ENCODE measurements around the gene IGFBP2.
A peak's percentile ranks its signal among the peaks of the same experiment; 100 is the strongest.
"Not testable (repeated sequence)": the region's sequence is repeated elsewhere in the genome, so short reads cannot be mapped to it uniquely, and the experiment has no call there.

The IGFBP2 gene, protein sequence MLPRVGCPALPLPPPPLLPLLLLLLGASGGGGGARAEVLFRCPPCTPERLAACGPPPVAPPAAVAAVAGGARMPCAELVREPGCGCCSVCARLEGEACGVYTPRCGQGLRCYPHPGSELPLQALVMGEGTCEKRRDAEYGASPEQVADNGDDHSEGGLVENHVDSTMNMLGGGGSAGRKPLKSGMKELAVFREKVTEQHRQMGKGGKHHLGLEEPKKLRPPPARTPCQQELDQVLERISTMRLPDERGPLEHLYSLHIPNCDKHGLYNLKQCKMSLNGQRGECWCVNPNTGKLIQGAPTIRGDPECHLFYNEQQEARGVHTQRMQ

DNA sequence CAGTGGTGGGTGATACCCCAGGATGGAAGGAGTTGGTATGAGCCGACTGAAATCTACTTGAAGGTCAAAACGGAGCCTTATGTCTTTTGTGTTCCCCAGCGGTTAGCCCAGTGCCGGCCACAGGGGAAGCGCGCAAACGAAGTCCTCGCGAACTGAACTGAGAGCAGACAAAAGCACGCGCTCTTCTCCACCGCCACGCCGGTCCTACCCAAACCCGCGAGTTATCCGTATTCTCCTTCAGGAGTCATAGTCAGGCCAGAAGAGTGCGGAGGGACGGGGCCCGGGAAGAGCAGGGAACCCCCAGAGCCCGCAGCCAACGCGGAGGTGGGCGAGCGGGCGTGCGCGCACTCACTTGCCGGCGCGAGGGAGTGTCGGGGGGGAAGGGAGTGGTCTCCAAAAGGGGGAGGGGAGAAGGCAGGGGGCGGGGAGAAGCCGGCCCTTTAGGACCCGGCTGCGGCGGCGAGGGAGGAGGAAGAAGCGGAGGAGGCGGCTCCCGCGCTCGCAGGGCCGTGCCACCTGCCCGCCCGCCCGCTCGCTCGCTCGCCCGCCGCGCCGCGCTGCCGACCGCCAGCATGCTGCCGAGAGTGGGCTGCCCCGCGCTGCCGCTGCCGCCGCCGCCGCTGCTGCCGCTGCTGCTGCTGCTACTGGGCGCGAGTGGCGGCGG lies at the start of gene IGFBP2:
Gene IGFBP2 (plus strand): TSS at position 469 of the 664 bp plus-strand sequence. CDS start 104 bp downstream, at position 573.
- no peak for DNase-seq

DNA sequence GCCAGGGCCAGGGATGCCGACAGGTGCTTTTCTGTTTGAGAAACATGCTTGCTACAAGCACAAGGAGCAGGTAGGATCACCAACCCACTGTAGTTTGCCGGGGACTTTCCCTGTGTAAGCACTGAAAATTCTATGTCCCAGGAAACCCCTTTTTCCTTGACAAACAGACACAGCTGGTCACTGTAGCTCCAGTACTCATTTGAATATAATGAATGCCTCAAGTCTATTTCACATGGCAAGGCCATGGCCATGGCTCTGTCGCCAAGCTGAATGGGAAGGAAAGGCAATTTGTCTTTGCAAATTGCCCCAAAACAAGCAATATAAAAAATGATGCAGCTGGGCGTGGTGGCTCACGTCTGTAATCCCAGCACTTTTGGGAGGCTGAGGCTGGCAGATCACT lies 49.6 kb upstream of the IGFBP2 start:
- DNase-seq = no peak

DNA sequence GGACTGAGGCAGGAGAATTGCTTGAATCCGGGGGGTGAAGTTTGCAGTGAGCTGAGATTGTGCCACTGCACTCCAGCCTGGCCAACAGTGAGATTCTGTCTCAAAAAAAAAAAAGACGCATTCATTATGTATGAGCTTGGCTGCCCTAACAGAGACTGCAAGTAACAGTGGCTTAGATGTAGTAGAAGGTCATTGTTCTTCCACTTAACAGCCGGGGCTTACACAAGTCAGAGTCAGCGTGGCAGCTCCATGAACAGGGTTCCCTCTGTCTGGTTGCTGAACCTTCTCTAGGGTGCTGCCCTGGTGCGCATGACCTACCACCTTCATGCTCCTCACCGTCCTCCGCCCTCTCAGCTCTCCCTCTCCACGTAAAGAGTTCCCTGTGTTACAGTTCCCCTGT lies 49.1 kb upstream of the IGFBP2 start:
- DNase-seq = no peak

DNA sequence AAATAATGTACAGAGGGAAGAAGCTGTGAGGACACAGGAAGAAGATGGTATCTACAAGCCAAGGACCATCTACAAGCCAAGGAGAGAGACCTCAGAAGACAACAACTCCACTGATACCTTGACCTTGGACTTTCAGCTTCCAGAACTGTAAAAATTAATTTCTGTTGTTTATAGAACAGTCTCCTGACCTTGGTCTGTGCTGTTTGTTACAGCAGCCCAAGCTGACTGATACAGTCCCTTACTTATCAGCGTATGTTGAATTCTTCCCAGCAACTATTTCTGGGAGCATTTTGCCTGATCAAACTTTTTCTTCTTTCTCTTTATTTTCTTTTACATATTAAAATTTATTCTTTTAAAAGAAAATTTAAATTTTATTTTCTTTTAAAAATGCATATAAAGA lies 47.8 kb upstream of the IGFBP2 start:
- no peak for DNase-seq

DNA sequence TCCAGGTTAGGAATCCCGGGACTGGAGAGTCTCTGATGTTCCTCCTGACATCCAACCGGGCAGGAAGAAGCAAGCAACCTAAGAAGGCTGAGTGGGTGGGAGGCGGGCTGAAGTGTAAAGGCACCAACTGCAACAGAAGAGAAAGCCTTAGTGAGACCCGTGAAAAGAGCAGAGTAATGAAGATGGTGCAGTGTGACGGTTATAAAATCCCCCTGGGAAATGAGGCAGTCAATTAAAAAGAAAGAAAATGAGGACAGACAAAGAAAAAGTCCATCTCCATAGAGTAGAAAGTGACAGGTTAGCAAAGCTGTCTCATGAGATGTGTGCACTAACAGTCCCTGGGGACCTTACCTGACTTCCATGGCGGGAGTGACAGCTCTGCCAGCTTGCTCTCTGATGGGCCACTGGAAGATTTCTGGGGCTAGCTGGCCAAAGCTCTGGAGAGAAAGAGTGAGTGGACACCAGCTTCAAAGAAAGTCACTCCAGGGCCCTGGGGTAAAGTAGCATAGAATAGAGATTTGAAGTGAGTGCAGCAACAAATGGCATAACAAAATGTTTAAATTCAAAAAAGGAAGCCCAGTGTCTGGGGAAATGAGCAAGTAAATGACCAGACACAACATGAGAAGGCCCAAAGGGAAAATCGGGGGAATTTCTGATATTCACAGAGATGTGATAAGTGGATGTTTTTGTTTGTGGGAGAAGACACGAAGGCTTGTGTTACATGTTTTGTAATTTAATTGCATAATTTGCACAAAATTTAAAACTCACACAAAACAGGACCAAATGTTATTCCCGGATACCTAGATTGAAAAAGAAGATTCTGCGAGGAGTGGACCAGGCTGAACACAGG lies 44.1 kb upstream of the IGFBP2 start:
- DNase-seq = no peak

DNA sequence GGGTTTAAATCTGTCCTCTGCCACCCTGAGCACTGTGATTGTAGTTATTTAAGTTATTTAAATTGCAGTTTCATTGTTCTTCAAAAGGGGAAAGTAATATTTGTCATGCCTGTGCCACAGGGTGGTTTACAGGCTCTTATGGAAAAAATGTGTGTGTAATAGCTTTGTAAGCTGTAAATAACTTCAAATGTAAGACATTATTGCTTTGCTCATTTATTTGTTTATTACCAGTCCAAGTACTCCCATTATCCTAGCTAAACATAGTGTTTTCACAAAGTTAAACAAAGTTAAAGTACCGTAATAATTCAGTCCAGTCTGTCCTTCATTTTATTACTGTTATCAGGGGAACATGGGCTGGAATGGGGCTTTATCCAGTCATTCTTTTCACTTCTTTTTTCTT lies 43.4 kb upstream of the IGFBP2 start:
- DNase-seq = no peak

DNA sequence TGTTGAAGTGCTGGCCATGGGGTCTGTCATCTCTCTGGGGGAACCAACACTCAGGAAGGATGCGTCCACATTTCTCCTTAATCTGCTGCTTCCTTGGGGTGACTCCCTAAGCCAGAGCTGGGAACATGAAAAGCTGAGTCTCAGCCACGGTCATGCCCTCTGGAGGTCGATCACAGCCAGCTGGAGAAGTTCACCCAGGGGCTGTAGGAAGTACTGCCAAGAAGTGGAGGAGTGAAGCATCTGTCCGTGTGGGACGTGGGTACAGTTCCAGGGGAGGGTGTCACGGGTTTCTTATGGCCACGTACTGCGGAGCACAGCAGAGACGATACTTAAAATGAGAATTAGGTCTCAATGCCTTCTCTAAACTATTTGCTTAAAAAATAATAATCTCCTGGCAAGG lies 42.4 kb upstream of the IGFBP2 start:
- DNase-seq = no peak

DNA sequence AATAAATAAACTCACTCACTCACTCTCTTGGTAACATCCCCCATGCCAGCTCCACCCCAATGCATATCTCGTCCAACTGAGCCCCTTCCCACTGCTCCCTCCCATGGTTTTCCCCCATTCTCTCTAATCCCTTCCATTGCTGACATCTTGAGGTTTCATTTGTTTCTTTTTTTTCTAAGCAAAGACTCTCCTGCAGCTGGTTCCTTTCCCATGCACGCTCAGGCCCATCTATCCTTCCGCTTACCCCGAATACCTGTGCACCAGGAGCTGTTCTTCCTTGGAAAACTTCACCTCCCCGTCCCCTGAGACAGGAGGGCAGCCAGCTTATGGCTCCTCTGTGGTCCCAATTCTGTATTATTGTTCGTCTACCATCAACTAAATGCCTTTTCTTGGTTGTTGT lies 41.7 kb upstream of the IGFBP2 start:
- no peak for DNase-seq

DNA sequence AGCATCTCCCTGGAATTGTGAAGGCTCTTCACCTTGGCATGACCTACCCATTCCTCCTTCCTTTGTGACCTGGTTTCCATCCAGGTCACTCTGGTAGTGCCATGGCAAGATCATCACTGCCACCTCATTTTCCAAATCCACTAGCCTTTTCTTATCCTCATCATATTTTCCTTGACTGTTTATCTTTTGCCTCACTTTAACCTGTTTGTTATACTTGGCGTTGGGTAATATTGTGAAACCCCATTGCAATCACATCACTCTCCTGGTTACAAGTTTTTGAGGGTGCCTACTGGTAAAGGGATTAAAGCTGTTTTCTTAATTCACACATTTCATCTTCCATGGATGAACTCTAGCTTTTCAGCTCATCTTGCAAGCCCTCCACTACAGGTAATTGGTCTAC lies 39.1 kb upstream of the IGFBP2 start:
- no peak for DNase-seq

DNA sequence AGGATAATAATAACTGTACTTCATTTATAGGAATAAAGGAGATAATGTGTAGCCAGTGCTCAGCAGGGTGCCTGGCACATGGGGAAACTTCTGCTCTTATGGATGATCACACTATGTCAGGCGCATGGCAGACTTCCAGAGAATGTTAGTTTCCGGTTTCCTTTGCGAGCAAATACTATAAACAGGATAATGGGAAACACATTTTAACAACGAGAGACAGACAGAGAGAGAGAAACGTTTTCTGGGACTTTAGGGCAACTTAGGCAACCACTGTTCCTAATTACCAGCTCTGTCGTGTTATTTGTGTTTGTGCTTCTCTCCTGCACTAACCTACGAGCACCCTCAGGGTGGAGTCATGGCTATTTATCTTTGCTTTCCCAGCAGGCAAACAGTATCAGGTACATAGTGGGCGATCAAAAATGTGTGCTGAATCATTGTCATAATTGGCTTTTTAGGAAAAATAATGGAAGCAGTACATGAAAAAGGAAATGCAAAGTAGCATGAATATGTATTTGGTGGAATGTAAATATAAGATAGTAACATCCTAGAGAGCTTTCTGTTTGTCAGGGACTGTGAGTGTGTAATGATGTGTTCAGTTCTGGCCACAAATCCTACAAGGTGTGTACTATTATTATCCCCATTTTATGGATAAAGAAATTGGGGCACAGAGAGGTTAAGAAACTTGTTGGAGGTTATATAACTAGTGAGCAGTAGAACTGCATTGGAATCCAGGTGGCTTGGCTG lies 36.8 kb upstream of the IGFBP2 start:
- no peak for DNase-seq

DNA sequence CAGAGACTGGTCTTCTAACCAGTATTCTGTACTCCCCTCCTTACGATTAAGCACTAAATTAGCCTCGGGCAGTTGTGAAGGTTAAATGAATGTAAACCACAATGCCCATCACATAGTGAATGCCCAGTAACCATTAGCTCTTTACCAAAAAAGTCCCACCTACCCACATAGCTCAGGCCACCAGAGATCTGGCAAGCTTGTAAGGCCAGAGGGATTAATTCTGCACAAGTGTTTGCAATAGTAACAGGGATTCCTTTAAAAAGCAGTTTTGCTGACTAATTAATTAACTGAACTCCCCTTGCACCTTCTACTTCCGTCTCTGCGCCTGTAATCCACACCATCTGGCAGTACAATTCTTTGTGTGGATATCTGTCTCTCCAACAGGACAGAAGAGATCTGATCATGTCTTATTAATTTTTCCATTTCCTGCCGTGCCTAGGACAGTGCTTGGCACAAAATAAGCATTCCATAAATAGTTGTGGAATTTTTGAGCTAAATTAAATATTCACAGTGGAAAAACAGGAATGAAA lies 36.2 kb upstream of the IGFBP2 start:
- DNase-seq = no peak

DNA sequence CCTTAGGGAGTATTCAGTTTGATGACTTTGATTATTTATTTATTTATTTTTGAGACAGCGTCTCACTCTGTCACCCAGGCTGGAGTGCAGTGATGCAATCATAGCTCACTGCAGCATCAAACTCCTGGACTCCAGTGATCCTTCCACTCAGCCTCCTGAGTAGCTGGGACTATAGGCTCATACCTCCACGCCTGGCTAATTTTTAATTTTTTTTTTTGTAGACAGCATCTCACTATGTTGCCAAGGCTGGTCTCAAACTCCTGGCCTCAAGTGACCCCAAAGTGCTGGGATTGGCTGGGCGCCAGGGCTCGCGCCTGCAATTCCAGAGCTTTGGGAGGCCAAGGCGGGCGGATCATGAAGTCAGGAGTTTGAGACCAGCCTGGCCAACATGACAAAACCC lies 35.4 kb upstream of the IGFBP2 start:
- not testable (repeated sequence) for DNase-seq

DNA sequence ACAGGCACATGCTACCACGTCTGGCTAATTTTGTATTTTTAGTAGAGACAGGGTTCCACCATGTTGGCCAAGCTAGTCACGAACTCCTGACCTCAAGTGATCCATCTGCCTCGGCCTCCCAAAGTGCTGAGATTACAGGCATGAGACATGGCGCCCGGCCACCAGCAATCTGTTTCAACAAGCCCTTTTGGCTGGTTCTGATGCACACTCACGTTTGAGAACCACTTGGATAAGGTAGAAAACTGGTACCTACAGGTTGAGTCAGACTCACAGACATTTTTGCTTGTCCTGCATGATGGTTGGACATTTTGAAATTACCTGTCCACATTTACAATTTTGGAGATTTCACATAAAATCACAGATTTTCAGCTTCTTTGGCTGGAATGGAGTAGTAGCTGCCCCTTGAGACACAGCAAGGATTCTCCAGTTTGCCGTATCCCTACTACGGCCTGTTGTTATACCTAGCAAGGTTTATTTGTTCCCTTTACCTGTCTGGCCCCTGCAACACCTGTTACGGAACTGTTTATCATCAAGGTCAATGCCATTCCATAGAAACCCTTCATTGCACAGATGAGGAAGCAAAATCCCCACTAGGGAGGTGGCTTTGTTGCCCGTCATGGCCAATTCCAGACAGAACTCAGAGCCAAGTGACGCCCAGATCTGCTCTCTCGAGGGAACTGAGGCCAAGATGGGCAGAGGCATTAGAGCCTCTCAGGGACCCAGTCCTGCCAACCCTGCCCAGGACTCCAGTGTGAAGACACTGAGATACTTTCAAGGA lies 31.4 kb upstream of the IGFBP2 start:
- DNase-seq = no peak

DNA sequence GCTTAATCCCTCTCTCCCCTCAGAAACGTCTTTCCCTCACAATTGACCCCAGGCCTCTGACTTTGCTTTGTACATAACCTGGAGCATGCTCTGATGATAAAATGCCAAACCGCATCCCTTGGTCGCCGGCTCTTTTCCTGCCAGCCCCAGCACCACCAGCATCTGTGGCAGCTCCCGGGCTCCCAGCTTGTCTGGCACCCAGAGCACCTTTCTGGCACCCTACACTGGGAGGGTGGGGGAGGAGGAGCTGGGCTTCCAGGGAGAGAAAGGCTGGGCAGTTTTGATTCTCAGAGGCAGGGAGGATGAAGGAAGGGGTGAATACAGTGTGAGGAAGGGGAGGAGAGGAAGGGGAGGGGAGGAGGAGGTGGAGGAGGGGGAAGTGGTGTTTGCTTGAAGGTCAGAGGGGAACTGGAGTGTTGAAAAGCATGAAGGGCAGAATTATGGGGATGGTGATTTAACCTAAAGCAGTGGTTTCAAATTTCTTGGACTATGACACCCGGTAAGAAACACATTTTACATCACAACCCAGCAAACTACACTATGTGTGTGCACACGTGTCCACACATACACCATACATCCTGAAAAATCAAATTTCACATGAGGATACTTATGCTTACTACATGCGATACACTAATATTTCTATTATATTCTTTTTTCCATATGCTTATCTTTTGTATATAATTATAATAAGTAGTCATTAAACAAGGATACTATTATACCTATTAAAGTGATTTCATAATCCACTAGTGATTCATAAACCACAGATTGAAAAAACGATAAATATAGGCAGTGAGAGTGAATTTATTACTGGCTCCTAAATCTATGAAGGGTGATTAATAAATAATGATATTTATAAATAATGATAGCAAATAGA lies 30.0 kb upstream of the IGFBP2 start:
- DNase-seq = no peak

DNA sequence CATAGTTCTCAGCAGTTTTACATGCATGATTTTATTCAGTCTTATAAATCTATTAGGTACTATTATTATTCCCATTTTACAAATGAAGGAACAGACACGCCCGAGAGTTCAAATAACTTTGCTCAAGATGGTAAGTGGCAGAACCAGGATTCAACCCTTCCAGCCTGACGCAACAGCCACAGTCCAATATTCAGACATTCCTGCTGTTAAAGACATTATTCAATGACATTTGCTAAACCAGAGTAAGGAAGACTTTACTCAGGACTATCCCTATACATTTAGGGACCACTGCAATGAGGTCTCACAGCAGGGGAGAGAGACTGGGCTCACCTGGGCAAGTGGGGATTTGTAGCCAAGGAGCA lies 29.4 kb upstream of the IGFBP2 start:
- no peak for DNase-seq

DNA sequence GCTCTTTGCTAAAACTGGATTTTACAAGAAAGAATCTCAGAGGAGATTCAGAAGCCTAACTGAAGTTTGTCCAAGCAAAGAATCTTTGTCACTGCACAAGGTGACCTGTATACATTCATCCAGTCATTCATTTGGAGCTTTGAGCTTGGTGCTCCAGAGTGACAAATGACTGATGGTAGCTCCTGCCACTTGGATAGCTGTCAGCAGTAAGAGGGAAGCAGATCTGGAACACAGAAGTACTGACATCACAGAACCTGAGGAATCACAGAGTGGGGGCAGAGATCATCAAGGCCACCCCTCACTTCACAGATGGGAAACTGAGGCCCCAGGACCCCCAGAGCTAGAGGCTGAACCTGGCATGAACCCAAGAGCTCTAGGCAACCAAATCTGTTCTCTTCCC lies 28.8 kb upstream of the IGFBP2 start:
- no peak for DNase-seq

DNA sequence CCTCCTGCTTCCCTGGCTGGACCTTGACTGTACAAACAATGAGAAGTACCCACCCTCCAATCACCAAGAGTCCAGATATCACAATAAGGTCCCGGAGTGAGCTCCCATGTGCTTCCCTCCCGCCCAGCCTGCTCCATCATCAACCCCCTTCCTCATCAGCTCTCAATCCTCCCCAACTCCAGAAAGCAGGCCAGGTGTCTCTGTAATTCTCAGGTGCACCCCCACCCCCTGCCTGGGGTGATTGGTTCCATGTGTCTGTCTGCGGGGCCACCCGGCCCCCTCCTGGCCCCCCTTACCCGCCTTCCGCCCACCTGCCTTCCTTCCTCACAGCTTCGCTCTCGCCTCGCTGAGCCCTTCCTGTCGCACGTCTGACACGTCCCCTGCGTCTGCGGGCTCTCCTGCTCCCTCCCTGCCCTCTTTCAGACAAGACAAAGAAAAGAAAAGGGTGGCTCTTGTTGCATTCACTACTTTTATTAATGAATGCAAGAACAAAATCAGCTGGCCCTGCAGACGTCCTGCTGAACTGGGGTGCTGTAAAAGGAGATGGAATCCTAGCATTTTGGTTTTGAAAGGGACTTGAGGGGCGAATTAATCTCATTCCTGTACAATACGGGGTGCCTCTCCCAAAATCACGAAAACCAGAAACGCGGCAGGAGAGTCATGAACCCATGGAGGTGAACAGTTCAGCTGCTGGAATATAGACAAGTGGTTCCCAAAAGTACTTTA lies 26.5 kb upstream of the IGFBP2 start:
- peak; percentile 3 to 30 for DNase-seq

DNA sequence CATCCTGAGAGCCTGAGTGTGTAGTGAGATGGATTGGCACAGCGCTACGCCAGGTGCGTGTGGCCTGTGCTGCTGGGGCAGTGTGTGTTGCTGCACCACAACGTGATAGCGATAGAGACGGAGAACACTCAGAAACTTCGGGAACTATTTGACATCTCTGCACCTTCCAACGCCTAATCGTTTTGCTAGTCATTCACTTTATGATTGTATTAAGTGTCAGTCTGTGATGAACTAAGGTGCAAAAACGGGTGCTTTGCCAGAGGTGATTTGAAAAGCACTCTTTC lies 26.0 kb upstream of the IGFBP2 start:
- no peak for DNase-seq

DNA sequence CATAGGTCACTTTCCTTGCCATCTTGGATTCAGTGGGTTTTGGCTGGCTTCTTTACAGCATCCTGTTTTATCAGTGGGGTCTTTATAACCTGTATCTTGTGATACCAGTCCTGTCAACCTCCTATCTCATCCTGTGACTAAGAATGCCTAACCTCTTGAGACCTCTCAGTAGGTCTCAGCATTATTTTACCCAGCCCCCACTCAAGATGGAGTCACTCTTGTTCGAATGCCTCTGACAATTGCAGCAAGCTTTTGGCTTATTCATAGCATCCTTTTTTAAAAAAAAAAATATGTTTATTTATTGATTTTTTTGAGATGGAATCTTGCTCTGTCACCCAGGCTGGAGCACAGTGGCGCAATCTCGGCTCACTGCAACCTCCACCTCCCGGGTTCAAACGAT lies 24.7 kb upstream of the IGFBP2 start:
- no peak for DNase-seq

DNA sequence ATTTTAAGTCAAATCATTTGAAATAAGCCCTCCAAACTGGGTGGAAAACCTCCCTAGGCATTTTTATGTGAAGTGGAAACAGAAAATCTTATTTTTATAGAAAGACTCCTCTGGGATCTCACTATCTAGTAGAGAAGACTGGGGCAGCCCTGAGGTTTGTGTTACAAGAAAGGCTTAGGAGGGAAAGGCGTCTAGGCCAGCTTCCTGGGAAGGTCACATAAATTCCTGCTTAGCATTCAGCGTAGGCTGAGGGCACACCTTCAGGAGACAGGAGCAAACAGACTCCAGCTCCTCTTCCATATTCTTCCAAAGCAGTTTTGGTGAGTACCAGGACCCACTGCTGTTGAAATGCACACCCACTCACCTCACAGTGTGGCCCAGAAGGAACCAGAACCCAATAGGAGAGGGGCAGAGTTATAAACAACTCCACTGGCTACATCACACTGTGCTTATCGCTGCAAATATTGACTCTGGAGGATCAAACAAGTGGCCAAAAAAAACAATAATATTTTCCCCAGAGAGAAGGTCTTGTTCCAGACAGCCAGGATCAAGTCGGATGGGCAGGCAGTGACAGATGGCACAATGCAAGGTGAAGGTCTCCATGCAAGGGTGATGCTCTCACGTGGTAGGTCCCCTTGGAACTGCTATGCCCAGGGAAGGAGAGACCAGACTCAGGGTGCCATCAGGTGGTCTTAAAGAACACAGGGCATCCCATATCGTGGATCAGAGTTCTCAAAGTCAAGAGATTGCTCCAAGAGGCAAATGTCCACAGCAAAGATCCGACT lies 17.7 kb upstream of the IGFBP2 start:
- no peak for DNase-seq

All from CD4-positive, alpha-beta T cell treated with Interleukin-4 for 1 hour (primary cell).